OCI-LY7 (cell line): ENCODE results near the gene MAEA. TPM values are rescaled to one million over a fixed set of nuclear protein-coding genes. Genes with fewer than 3 reads are reported as not detected.
"Not testable (repeated sequence)": the region's sequence is repeated elsewhere in the genome, so short reads cannot be mapped to it uniquely, and the experiment has no call there.

ENCODE experiments used
- BruUV-seq: library from RNA; stranded (reverse); fragments of 400-500 nt; replicated peaks from 2 replicates; lab custom pipeline; 2021; lab: Mats Ljungman, UMichigan
- CTCF ChIA-PET: fragments of 300-600 bp; sonication (Branson Sonifier 250); formaldehyde crosslinking; loops from one replicate; lab custom pipeline; 2022; ENCODE audit warnings: antibody characterized with exemption; ENCODE audit not compliant: unreplicated experiment; lab: Charles Lee
- POLR2A ChIA-PET: fragments of 300-600 bp; sonication (Branson Sonifier 250); formaldehyde crosslinking; loops from one replicate; lab custom pipeline; 2022; ENCODE audit warnings: antibody characterized with exemption; lab: Charles Lee
- DNase-seq: peaks from one replicate; pipeline ENCODE4 v3.0.0-alpha.2; 2015; ENCODE audit warnings: low spot score
- H2AFZ ChIP-seq: fragments of 200-600 bp; sonication (generic), shearing (Covaris generic); 2 replicates; pipeline ENCODE4 v1.6.1; 2014; ENCODE audit warnings: mild to moderate bottlenecking, antibody characterized with exemption, low read length, moderate library complexity
- H3K27ac ChIP-seq: fragments of 200-600 bp; sonication (generic); 2 replicates; pipeline ENCODE4 v1.5.1; 2014; ENCODE audit warnings: mixed run types, low read depth, mild to moderate bottlenecking, moderate library complexity, low read length, inconsistent platforms; ENCODE audit not compliant: poor library complexity, severe bottlenecking
- H3K36me3 ChIP-seq: fragments of 200-600 bp; sonication (generic); 2 replicates; pipeline ENCODE4 v1.6.1; 2014; ENCODE audit warnings: mild to moderate bottlenecking, antibody characterized with exemption, low read length, moderate library complexity, mixed read lengths; ENCODE audit not compliant: insufficient read depth
- H3K4me1 ChIP-seq: fragments of 200-600 bp; sonication (generic); 2 replicates; pipeline ENCODE4 v1.5.1; 2014; ENCODE audit warnings: mild to moderate bottlenecking, low read length; ENCODE audit not compliant: insufficient read depth, poor library complexity, severe bottlenecking
- H3K4me2 ChIP-seq: fragments of 200-600 bp; sonication (generic); 2 replicates; pipeline ENCODE4 v1.6.1; 2014; ENCODE audit warnings: mild to moderate bottlenecking, low read length
- H3K4me3 ChIP-seq: fragments of 200-600 bp; sonication (generic); 2 replicates; pipeline ENCODE4 v1.5.1; 2014; ENCODE audit warnings: mild to moderate bottlenecking, low read depth, low read length; ENCODE audit not compliant: poor library complexity, severe bottlenecking
- H3K79me2 ChIP-seq: fragments of 200-600 bp; sonication (generic); 2 replicates; pipeline ENCODE4 v1.6.1; 2016; ENCODE audit warnings: low read depth, mild to moderate bottlenecking, low read length, moderate library complexity, mixed read lengths; ENCODE audit not compliant: insufficient read depth
- H3K9me2 ChIP-seq: fragments of 200-600 bp; sonication (generic); 2 replicates; pipeline ENCODE4 v1.6.1; 2016; ENCODE audit warnings: mild to moderate bottlenecking, low read length, mixed read lengths; ENCODE audit not compliant: insufficient read depth
- H3K9me3 ChIP-seq: fragments of 200-600 bp; sonication (generic); 2 replicates; pipeline ENCODE4 v1.6.1; 2014; ENCODE audit warnings: mild to moderate bottlenecking, mixed run types, low read length, mixed read lengths
- H4K20me1 ChIP-seq: fragments of 200-600 bp; sonication (generic); 2 replicates; pipeline ENCODE4 v1.6.1; 2014; ENCODE audit warnings: mild to moderate bottlenecking, antibody characterized with exemption, low read length, moderate library complexity, mixed read lengths; ENCODE audit not compliant: insufficient read depth
- CTCF ChIP-seq: fragments of 200-600 bp; sonication (generic); conservative IDR thresholded peaks from 2 replicates; pipeline ENCODE4 v1.5.1; 2014; ENCODE audit warnings: mild to moderate bottlenecking, antibody characterized with exemption, low read length, moderate library complexity, mixed read lengths
- EZH2phosphoT487 ChIP-seq: fragments of 200-600 bp; sonication (generic); IDR thresholded peaks from 2 replicates; pipeline ENCODE4 v1.6.1; 2018; ENCODE audit warnings: low read depth, borderline replicate concordance, mild to moderate bottlenecking, mixed run types, antibody characterized with exemption, low read length, moderate library complexity, mixed read lengths
- intact Hi-C: fragments of 100-400 bp; cut with micrococcal nuclease; formaldehyde crosslinking; loops from one replicate; pipeline ENCODE4 v1.10.0; 2022; ENCODE audit not compliant: unreplicated experiment
- total RNA-seq, 2 experiments: library from RNA; depleted of rRNA in 1 of 2; stranded (reverse); fragments of >200 nt in 1 of 2; shearing (Covaris generic) in 1 of 2; gene quantifications; 2 replicates each; pipeline ENCODE4 v1.2.3, GENCODE V29; 2014 to 2022

The MAEA gene
- total RNA-seq, 2 experiments from 2014 or later: 53.2 to 59.3 TPM

DNA sequence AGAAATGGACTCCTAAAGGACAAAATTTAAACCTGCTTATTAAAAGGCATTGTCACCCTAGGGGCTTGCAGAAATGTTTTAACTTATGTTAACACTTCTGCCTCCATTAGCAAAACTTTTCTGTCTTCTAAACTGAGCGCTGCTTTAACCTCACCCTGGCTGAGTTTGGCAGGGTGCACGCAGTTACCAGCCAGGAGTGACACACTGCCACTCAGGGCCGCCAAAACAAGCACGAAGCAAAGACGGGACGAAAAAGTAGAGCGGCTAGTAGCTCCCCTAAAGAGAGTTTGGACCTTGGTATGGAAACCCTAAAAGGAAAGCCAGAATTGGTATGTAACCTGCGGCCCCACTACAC lies 33.6 kb downstream of the MAEA start:
- no peaks in the 10 kb centered on the region for H3K9me2 ChIP-seq
- H3K36me3 ChIP-seq: peaks cover 47% of the 10 kb centered on the region
- no peak for TF ChIP-seq EZH2phosphoT487
- BruUV-seq: no TSS peak
- no peak overlapping the region for H3K27ac ChIP-seq
- POLR2A ChIA-PET: no interaction called here
- no peak for DNase-seq
- H4K20me1 ChIP-seq: no peaks in the 10 kb centered on the region
- H3K4me1 ChIP-seq: no peaks in the 10 kb centered on the region
- CTCF ChIA-PET: no interaction called here
- H2AFZ ChIP-seq: no peak overlapping the region
- intact Hi-C loops: no loop called here
- H3K4me3 ChIP-seq: no peak overlapping the region
- no peak overlapping the region for H3K4me2 ChIP-seq
- no peaks in the 10 kb centered on the region for H3K79me2 ChIP-seq
- no peaks in the 10 kb centered on the region for H3K9me3 ChIP-seq

DNA sequence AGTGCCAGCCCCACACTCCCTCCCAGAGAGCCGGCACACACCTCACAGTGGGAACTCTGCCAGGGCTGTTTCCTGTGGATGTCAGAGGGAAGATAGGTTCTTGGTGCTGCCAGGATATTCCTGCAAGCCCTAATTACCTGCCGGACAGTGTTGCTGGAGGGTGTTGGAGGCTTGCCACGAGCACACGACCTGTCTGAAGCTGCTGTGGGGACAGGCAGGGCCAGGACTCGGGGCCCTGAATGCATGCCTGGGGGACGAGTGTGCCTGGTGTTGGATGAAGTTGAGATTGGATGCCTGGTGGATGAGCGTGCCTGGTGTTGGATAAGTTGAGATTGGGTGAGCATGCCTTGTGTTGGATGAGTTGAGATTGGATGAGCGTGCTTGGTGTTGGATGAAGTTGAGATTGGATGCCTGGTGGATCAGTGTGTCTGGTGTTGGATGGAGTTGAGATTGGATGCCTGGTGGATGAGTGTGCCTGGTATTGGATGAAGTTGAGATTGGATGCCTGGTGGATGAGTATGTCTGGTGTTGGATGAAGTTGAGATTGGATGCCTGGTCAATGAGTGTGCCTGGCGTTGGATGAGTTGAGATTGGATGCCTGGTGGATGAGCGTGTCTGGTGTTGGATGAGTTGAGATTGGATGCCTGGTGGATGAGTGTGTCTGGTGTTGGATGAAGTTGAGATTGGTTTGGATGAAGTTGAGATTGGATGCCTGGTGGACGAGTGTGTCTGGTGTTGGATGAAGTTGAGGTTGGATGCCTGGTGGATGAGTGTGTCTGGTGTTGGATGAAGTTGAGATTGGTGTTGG lies 34.1 kb downstream of the MAEA start:
- no peak for DNase-seq
- H4K20me1 ChIP-seq: no peaks in the 10 kb centered on the region
- no peak overlapping the region for H3K27ac ChIP-seq

GRCh38 chr4:1324443-1325175 lies 34.9 kb downstream of the MAEA start:
- H3K9me3 ChIP-seq, H3K4me3 ChIP-seq, CTCF ChIA-PET, H3K79me2 ChIP-seq, intact Hi-C loops, H3K4me2 ChIP-seq, DNase-seq, H4K20me1 ChIP-seq, H3K9me2 ChIP-seq, BruUV-seq, H3K4me1 ChIP-seq, POLR2A ChIA-PET, H2AFZ ChIP-seq, H3K27ac ChIP-seq: not testable (repeated sequence)
- H3K36me3 ChIP-seq: peaks cover 50% of the 10 kb centered on the region

More for the DNA sequence above, 34.1 kb downstream of the MAEA start:
- no peak overlapping the region for H3K4me3 ChIP-seq
- TF ChIP-seq EZH2phosphoT487 (no peak), CTCF (no peak)
- no peaks in the 10 kb centered on the region for H3K9me3 ChIP-seq
- BruUV-seq: no TSS peak
- no peaks in the 10 kb centered on the region for H3K79me2 ChIP-seq
- POLR2A ChIA-PET: no interaction called here
- intact Hi-C loops: no loop called here
- no peaks in the 10 kb centered on the region for H3K9me2 ChIP-seq
- no peaks in the 10 kb centered on the region for H3K4me1 ChIP-seq
- CTCF ChIA-PET: no interaction called here
- H3K36me3 ChIP-seq: peaks cover 44% of the 10 kb centered on the region
- no peak overlapping the region for H3K4me2 ChIP-seq
- no peak overlapping the region for H2AFZ ChIP-seq
